A549 treated with Hydrocortisone at 1 μM for 4 hours (cell line): Measurements from ENCODE around the gene LOXL4. TPM values are rescaled to one million over a fixed set of nuclear protein-coding genes. Genes with fewer than 3 reads are reported as not detected.

ENCODE experiments used
- total RNA-seq: library from RNA; stranded (reverse); fragments of 200-300 nt; extraction: Qiagen RNA extraction; gene quantifications from 5 replicates; pipeline ENCODE4 v1.2.3, GENCODE V29; 2022

Gene LOXL4
- 1.1 to 1.5 TPM (median 1.5 TPM) in 5 replicates for total RNA-seq

DNA sequence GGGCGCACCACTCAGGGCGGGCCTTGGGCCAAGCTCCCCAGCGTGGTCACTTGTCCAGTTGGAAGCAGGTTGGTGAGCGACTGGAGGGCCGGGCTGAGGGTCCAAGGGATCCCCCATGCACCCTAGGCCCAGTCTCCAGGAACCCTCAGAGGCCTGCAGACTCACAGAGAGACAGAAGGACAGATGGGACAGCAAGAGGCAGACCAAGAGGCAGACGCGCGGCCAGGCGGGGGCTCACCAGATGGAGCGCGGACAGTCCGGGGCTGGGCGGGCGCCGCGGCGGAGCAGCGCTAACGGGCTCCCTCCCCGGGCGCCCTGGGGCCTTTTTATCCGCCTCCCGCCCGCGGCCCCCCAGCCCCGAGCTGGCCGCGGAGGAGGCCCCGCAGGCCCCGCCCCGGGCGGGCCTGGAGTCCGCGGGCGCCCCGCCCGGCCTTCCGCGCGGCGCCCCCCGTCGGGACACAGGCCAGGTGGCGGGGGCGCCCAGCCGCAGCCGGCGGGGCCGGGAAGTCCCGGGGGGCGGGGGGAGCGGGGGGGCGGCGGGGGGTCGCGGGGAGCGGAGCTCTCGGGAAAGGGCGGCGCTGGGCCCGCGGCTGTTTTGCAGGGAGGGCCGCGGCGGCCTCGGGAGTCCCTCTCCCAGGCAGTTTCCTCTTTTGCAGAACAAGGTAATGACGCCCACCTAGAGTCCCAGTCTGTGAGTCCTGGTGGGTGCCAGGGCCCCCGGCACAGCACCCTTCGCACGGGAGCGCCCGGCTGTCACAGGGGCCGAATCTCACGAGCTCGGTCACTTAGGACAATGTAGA lies at the start of gene LOXL4:
TSS of gene LOXL4 (minus strand) at position 301 of the 800 bp plus-strand sequence. CDS start 5,175 bp downstream, outside the sequence.

Other genes starting within 250 kb of the LOXL4 start
- 1.0 to 1.4 TPM (median 1.3 TPM) in 5 replicates for gene CRTAC1, start 237.6 kb downstream of the LOXL4 start, total RNA-seq
- 13.5 to 15.6 TPM (median 13.7 TPM) in 5 replicates for gene R3HCC1L, start 133.5 kb downstream of the LOXL4 start, total RNA-seq
- gene PYROXD2, start 147.0 kb upstream of the LOXL4 start, total RNA-seq, result 3.9 to 5.1 TPM (median 4.7 TPM) in 5 replicates
- gene HPS1, start 178.7 kb upstream of the LOXL4 start, total RNA-seq, result 32.8 to 38.1 TPM (median 35.9 TPM) in 5 replicates